Loucy (cell line): ENCODE results near the gene GAGE12F.

Source experiments
- H2AFZ ChIP-seq: fragments of 200-600 bp; sonication (generic); 2 replicates; pipeline ENCODE4 v1.6.0; 2016; ENCODE audit warnings: antibody characterized with exemption, mild to moderate bottlenecking, low read length, moderate library complexity
- H3F3A ChIP-seq: fragments of 200-600 bp; 2 replicates; pipeline ENCODE4 v1.6.0; 2016; ENCODE audit warnings: antibody characterized with exemption, low read depth, mild to moderate bottlenecking
- H3K27me3 ChIP-seq: fragments of 200-600 bp; sonication (generic); 2 replicates; pipeline ENCODE4 v1.6.1; 2014; ENCODE audit warnings: low read length, mild to moderate bottlenecking; ENCODE audit not compliant: insufficient read depth, poor library complexity, severe bottlenecking
- H3K36me3 ChIP-seq: fragments of 200-600 bp; sonication (generic); 2 replicates; pipeline ENCODE4 v1.6.1; 2016; ENCODE audit warnings: low read length; ENCODE audit not compliant: insufficient read depth
- H3K4me1 ChIP-seq: fragments of 200-600 bp; sonication (generic); 2 replicates; pipeline ENCODE4 v1.5.1; 2014; ENCODE audit warnings: low read length, mild to moderate bottlenecking; ENCODE audit not compliant: insufficient read depth, poor library complexity, severe bottlenecking
- H3K4me2 ChIP-seq: fragments of 200-600 bp; sonication (generic); 2 replicates; pipeline ENCODE4 v1.6.0; 2014; ENCODE audit warnings: antibody characterized with exemption, low read length, low read depth, mild to moderate bottlenecking; ENCODE audit not compliant: poor library complexity, severe bottlenecking
- H3K4me3 ChIP-seq: fragments of 200-600 bp; sonication (generic); 2 replicates; pipeline ENCODE4 v1.5.1; 2014; ENCODE audit warnings: low read length, mild to moderate bottlenecking, mixed read lengths; ENCODE audit not compliant: poor library complexity, severe bottlenecking
- H3K79me2 ChIP-seq: fragments of 200-600 bp; sonication (generic); 2 replicates; pipeline ENCODE4 v1.6.1; 2014; ENCODE audit warnings: low read length; ENCODE audit not compliant: insufficient read depth
- H3K9ac ChIP-seq: fragments of 200-600 bp; sonication (generic); 2 replicates; pipeline ENCODE4 v1.6.0; 2014; ENCODE audit warnings: mild to moderate bottlenecking, low read depth, low read length, moderate library complexity; ENCODE audit not compliant: poor library complexity, severe bottlenecking
- H3K9me2 ChIP-seq: fragments of 200-600 bp; sonication (generic); replicated peaks from 2 replicates; pipeline ENCODE4 v1.6.1; 2016; ENCODE audit warnings: low read depth, low read length, mixed read lengths
- H3K9me3 ChIP-seq: fragments of 200-600 bp; sonication (generic); 2 replicates; pipeline ENCODE4 v1.6.1; 2014; ENCODE audit warnings: mild to moderate bottlenecking, antibody characterized with exemption, low read length, low read depth; ENCODE audit not compliant: insufficient read depth
- H4K20me1 ChIP-seq: fragments of 200-600 bp; sonication (generic); 2 replicates; pipeline ENCODE4 v1.6.0; 2014; ENCODE audit warnings: antibody characterized with exemption, low read length, mild to moderate bottlenecking; ENCODE audit not compliant: insufficient read depth, poor library complexity, severe bottlenecking
- EZH2phosphoT487 ChIP-seq: fragments of 200-600 bp; IDR thresholded peaks from 2 replicates; pipeline ENCODE4 v1.6.1; 2018; ENCODE audit warnings: antibody characterized with exemption, mild to moderate bottlenecking, moderate library complexity, borderline replicate concordance
- TF ChIP-seq, protein P1 (sequence below): fragments of 200-600 bp; sonication (generic); conservative IDR thresholded peaks from 2 replicates; pipeline ENCODE4 v1.5.1; 2014; ENCODE audit warnings: mild to moderate bottlenecking, antibody characterized with exemption, low read length

GAGE12F gene

DNA sequence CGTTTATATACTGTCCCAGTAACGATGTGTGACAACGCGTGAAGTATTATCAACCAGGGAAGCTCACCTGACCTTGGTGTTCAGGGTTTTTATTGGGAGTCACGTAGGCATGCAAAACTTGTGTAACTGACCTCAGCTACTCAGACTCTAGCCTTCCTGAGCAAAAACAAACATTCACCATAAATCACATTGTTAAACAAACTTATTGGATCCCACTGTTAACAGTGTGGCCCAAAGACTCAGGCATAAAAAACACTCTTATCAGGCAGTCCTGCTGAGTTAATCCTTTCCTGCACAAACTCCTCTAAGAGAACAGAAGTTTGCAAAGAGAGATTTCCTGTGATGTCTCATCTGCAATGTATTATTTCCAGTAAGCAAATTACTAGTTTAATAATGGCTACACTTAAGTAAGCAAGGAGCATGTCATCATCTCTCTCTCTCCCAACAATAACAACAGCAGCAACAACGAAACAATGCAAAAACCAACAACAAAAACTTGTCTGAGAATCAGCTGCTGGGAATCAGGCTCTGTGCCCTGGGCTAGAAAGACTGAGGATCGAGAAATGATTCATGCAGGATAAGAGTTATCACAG, 50.2 kb downstream of the GAGE12F start:
- no peaks in the 10 kb centered on the region for H4K20me1 ChIP-seq
- H3K4me2 ChIP-seq, result no peak overlapping the region
- no peak for TF ChIP-seq EZH2phosphoT487
- TF ChIP-seq, protein P1, sequence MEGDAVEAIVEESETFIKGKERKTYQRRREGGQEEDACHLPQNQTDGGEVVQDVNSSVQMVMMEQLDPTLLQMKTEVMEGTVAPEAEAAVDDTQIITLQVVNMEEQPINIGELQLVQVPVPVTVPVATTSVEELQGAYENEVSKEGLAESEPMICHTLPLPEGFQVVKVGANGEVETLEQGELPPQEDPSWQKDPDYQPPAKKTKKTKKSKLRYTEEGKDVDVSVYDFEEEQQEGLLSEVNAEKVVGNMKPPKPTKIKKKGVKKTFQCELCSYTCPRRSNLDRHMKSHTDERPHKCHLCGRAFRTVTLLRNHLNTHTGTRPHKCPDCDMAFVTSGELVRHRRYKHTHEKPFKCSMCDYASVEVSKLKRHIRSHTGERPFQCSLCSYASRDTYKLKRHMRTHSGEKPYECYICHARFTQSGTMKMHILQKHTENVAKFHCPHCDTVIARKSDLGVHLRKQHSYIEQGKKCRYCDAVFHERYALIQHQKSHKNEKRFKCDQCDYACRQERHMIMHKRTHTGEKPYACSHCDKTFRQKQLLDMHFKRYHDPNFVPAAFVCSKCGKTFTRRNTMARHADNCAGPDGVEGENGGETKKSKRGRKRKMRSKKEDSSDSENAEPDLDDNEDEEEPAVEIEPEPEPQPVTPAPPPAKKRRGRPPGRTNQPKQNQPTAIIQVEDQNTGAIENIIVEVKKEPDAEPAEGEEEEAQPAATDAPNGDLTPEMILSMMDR, result no peak

More for the DNA sequence above, 50.2 kb downstream of the GAGE12F start:
- H3K79me2 ChIP-seq, result no peaks in the 10 kb centered on the region
- H3K9ac ChIP-seq, result no peak overlapping the region
- H3K9me3 ChIP-seq, result no peaks in the 10 kb centered on the region
- no peak overlapping the region for H2AFZ ChIP-seq
- no peaks in the 10 kb centered on the region for H3K36me3 ChIP-seq
- no peak overlapping the region for H3K4me3 ChIP-seq
- H3K9me2 ChIP-seq, result no peaks in the 10 kb centered on the region
- H3F3A ChIP-seq, result no peaks in the 10 kb centered on the region
- no peaks in the 10 kb centered on the region for H3K27me3 ChIP-seq
- H3K4me1 ChIP-seq, result no peaks in the 10 kb centered on the region
